Gastrocnemius medialis (tissue), 4 donors: Measurements from ENCODE around the gene NDOR1.

Source experiments
- CTCF ChIP-seq, 5 experiments: fragments of 450-650 bp in 3 of 5; fragments of 200-600 bp in 2 of 5; sonication (generic) in 2 of 5; IDR thresholded peaks in 4 of 5; conservative IDR thresholded peaks in 1 of 5; 1 replicate in 4 of 5; 2 replicates in 1 of 5; pipeline ENCODE4 v1.5.1; 2016 to 2019; ENCODE audit warnings: antibody characterized with exemption in 5 of 5, mild to moderate bottlenecking in 3 of 5, moderate library complexity in 3 of 5
- POLR2A ChIP-seq, 2 donors: fragments of 450-650 bp; IDR thresholded peaks; one replicate each; pipeline ENCODE4 v1.6.1; 2017; ENCODE audit warnings: antibody characterized with exemption in 2 of 2, mild to moderate bottlenecking in 2 of 2, moderate library complexity in 2 of 2

GRCh38 chr9:137157618-137158415 is 47.7 kb upstream of the NDOR1 start:
- no peak for TF ChIP-seq CTCF (IDR thresholded peaks at IDR 0.05 in 4 of 5, conservative IDR thresholded peaks at IDR 0.05 in 1 of 5)
- no peak for TF ChIP-seq POLR2A (IDR thresholded peaks at IDR 0.05)
